GM19468 (cell line): Measurements from ENCODE around the gene AP3S1.

ENCODE experiments used
- ATAC-seq: cut with Tn5 transposase; IDR thresholded peaks from one replicate; pipeline ENCODE4 v1.9.1; 2021; ENCODE audit warnings: mild to moderate bottlenecking, moderate library complexity, moderate number of reproducible peaks; ENCODE audit not compliant: unreplicated experiment; ENCODE audit errors: extremely low read depth

AP3S1 gene

DNA sequence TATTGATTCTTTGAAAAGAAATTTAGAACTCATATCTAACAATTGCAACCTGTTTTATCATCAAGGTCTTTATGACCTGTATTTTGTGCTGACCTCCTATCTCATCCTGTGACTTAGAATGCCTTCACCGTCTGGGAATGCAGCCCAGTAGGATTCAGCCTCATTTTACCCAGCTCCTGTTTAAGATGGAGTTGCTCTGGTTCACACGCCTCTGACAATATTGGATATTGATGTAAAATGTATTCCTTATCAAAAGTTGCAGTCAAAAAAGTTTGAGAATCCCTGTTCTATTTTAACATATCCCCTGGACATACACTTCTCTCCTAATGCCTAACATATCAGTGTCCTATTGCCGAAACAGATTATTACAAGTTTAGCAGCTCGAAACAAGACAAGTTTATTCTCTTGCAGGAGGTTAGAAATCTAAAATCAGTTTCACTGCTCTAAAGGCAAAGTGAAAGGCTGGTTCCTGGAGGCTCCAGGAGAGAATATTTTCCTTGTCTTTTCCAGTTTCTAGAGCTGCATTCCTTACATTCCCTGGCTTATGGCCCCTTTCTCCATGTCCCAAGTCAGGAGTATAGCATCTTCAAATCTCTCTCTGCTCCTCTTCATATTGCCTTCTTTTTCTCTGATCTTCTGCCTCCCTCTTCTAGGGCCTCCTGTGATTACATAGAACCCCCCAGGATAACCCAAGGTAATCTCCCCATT, 89.0 kb downstream of the AP3S1 start:
- no peak for ATAC-seq

DNA sequence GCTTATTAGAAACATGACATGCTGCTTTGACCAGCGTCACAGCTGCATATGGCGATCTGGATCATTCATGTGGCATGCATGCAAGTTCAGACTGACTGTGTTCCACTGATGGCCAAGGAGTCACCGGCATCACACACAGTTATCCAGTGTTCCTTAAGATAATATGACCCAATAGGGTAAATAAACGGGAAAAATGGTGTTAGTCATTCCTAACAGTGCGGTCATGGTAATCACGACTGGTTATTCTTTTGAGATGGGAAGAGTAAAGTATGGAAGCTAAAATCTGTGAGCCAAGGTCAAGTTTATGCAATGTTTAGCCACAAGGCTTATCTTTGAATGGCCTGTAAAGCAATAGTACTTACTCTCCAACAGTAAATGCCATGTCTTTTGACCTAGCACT, 91.3 kb downstream of the AP3S1 start:
- no peak for ATAC-seq

DNA sequence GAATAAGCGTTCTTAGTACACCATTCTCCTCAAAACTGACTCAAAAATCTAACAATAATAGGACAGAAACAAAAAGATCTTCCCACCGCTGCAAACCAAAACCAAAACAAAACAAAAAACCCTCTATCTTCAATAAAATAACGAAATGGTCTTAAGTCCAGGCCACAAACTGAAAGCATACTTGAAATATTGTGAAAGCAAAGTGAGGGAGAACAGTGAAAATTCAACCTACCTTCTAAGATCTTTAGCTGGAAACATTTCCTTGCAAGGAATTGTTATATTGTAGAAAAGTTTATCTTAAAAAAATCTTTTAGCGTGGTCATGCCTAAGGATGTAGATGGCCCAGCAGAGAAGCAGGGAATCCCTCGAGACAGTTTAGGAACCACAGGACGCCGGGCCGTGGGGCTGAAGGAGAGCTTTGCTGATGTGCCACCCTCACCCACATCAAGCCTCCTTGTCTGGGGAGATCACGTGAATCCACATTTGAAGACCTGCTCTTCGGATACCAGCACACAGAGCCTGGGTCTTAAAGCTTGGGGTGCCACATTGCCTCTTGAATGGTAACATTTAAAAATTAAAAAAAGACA, 92.7 kb downstream of the AP3S1 start:
- ATAC-seq, result no peak

DNA sequence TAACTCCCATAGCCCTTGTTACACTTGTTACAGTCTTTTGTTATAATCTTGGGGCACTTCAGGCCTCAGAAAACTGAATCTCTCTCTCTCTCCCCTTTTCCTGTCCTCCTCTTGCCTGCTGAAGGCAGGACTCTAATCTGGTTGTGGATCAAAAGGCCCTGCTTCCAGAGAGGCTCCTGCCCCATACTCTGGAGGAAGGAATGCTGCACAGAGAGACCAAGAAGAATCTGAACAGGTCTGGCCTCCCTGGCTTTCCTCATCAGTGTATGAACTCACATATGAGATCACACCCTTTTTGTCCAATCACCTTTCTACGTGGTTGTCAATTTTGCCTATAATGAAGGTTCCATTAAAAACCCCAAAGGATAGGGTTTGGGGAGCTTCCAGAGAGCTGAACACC, 94.3 kb downstream of the AP3S1 start:
- no peak for ATAC-seq

DNA sequence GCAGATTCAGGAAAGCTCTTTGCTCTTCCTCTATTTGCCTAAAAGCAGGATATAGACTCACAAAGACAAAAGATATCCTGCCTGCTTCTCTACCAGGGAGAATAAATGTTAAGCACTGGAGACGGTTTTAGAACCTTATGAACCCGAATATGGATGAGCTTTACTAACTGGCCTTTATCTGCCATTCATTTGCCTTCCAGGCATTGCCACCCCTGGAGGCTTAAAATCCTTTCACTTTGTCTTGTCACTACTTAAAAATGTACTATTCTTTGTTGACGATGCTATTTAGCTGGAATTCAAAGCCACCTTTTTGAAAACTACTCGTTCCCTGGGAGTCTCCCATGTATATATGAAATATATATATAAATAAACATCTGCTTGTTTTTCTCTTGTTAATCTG, 97.3 kb downstream of the AP3S1 start:
- ATAC-seq, result no peak

DNA sequence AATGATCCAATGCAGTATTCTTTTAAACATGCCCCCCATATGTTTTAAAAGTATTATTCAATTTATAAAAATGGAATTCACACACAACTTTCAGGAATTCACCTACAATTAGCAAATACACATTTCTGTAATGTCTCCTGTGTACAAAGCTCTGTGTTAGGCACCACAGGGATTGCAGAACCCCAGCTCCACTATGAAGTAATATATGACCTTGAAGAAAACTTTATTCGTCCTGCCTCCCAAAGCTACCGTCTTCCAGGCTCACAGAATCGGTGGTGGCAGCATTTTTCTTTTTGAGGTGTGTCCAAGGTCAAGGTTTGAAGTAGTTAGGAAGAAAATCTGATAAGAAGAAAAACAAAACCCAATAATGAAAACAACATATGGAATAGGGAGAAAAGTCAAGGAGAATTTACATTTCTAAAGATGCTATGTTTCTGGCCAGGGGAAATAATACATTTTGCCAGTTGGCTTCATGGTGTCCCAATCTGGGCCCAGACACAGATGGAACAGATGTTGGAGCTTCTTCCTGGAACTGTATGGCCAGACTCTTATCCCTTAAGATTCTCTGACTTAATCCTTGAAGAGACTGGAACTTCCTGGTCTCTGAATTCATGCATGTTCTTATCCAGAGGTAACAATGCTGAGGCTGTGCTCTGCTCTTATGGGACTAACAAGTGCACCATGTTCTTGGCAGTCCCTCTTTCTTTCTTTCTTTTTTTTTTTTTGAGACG, 98.5 kb downstream of the AP3S1 start:
- ATAC-seq, result no peak

DNA sequence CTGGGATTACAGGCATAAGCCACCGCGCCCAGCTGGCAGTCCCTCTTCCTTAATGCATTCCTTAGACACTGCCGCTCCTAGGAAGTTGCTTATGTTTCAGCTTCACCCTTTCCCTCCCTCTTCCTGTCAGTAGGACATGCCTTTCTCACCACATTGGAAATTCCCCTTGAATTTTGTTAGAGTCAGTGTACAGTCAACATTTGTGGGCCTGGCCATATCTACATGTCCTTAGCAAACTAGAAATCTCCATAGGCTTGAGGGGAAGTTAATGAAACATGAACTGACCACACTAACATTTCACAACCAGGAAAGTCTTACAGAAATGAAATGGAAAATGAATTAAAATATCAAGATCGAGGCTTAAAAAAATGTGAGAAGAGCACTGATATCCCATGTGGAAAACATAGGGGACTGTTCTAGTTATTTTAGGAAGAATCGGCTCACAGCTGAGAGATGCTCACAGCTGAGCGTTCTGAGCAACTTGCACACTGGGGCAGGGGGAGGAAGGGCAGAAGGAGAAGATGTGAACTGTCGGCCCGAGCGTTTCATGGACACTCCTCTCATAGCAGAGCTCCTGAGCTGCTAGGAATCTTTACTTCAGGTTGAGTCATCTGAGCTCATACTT, 99.4 kb downstream of the AP3S1 start:
- no peak for ATAC-seq

DNA sequence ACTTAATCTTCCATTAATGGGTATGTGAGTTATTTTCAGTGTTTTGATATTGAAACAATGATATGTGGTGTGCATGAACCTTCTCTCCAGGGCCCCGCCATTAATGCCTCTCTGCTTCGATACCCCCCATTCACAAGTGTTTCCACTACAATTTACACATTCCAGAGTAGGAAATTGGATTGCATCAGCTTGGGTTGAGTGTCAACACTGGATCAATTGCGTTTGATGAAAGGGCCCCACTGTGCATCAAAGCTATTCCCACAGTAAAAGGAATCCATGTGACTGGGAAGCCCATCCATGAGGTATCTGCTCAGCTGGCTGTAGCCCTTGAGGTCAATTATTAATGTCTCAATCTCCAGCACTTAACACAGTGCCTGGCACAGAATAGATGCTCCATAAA, 102.8 kb downstream of the AP3S1 start:
- ATAC-seq, result no peak

DNA sequence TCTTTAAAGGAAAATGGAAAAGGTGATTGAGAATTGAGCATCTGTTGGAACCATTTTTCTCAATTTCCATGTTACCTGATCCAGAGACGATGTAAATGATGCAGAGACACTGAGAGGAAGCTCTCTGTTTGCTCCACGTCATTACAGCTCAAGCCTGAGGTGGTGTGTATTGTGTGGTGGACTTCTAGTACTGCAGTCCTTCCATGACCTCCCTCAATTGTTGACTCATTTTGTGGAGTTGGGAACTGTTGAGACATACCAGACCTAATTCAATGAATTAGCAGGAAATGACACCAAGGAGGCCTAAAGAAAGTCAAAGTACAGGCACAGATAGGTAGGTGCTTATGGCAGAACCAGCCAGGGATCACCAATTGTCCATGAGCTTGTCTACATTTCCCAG, 104.9 kb downstream of the AP3S1 start:
- no peak for ATAC-seq

DNA sequence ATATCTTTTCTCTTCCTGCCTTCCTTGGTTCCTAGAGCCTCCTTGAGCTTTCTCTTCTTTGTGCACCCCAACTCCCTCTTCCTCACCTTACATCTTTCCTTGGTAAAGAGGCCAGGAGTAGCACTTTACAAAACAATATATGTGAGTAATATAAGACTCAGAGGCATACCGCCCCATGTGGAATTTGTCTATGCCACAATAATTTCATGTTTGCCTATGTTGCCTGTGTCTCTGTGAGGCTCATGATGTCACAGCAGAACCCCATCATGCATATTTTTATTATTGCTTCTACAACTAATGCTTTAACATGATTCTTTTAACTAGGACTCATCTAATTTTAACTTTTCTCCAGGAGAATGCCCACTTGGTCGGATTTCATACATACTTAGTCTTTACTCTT, 105.5 kb downstream of the AP3S1 start:
- no peak for ATAC-seq

DNA sequence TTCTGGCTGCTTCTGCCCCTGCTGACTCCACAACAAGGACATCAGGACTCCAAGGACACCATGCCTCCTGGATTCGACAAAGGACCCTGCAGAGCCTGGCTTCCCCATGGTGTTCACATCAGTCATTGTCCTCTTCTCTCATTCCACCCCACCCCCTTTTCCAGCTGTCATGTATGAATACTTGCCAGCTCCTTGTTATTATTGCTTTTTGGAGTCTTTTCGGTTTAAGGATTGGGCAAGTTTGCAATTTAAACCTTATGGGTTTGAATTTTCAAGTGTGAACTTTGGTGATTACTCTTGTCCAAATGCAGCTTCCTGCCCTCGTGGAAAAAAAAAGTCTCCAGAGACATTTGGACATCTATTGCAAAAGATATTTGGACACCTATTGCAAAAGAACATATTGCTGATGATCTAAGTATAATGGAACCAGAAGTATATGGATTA, 106.4 kb downstream of the AP3S1 start:
- no peak for ATAC-seq

DNA sequence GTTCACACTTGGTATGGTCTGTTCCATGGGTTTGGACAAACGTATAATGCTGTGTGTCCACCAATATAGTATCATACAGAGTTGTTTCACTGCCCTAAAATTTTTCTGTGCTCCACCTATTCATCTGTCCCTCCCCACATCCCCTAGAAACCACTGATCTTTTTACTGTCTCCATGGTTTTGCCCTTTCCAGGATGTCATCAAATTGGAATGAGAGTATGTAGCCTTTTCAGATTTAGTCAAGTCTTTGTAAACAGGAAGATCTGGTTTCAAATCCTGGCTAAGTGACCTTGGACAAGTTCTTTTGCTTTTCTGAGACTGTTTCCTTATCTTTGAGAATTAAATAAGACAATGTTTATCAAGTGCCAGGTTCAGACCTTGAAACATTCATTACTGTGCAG, 107.4 kb downstream of the AP3S1 start:
- ATAC-seq, result no peak

DNA sequence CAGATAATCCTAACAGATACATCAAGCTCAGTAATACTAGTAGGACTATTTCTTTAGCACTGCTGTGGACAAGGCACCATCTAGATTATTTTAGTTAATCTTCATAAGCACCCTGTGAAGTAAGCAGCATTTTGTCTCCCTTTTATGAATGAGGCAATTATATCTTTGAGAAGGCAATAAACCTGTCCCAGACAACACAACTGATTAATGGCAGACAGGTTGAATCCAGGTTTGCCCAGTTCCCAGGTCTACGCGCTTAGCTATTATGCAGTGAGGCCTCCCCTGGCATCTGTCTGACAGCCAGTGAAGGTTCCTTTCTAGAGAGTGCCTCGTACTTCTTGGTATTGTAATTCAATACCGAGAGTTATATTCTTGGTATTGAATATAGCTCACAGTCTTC, 110.9 kb downstream of the AP3S1 start:
- no peak for ATAC-seq

DNA sequence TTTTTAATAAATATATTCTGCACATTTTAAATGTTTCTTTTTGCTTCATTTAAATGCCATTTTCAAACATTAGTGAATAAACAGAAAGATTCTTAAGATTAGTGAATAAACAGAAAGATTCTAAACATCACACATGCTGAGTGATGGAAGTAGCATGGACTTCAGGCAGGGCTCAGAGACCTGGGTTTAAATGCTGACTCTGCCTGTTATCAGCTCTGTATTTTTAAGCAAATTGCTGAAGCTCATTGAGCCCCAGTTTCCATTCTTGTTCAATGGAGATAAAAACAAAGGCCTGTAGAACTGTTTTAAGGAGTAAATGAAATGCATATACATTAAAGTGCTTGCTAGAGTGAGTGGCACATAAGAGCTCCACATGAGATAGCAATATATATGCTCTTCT, 112.4 kb downstream of the AP3S1 start:
- ATAC-seq, result no peak

DNA sequence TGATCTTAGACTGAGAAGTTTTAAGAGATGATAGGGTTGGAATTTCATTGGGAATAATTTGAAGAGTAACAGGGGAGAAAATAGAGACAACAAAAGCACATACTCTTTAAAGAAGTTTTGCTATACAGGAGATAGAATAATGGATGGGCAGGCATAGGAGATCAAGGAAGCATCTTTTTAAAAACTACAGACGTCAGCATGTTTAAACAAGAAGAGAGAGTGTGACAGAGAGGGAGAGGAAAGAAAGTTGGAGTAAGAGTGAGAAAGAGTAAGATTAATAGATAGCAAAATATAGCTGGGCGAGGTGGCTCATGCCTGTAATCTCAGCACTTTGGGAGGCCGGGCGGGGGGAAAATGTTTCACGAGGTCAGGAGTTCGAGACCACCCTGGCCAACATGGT, 115.2 kb downstream of the AP3S1 start:
- no peak for ATAC-seq

DNA sequence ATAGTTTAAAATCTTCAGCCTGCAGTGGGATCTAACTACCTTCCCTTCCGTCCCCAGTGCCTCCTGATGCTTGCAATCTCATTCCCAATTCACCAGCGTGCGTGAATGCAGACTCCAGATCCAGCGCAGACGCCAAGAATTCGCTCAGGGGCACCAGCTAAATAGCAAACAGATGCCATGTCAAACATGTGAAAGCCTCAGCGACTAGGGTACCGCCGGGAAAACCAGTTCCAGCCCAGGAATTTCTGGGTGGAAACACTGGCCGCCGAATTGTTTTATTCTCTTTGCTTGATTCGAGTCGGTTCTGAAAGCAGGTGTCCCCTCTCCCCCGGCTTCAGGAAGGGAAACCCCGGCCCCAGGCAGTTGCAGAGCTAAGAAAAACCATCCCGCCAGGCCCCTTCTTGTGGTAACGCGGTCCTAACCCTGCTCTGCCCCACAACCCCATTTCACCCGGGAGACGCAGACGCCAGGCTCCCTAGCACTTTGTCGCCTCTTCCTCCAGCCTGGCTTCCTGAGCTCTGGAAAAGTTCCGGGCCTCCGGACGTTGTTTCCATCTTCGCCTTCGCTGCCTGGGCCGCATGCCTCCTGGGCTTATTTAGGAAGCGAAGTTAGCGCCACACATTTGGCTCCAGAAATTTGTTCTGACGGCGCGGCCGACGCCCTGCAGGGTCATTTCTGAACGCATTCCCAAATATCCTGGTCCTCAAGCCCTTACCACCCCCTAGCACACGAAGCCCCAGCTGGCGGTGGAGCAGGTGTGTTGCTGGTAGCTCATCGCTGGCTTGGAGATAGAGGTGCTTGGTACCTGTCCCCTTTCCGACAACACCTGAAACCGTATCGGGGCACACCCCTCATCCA, 119.9 kb downstream of the AP3S1 start:
- no peak for ATAC-seq

DNA sequence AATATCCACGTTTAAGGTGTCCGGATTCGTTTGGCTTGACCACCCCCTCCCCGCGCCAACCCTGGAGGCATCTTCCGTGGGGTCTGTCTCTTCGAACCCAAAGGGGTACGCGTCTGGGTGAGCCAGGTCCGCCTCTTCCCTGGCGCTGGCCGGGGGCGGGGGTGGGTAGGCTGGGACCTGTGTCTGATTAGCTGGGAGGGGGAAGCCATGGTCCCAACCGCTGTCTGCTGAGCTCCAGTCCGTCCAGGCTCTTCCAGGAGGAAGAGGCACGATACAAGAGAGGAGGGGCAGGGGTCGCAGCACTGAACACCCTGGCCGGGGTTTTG, 120.5 kb downstream of the AP3S1 start, which contains the start of gene LVRN:
Gene LVRN, plus strand, starts transcription at position 237 of the 326 bp plus-strand sequence. CDS start 143 bp downstream, outside the sequence.
- ATAC-seq, result no peak

DNA sequence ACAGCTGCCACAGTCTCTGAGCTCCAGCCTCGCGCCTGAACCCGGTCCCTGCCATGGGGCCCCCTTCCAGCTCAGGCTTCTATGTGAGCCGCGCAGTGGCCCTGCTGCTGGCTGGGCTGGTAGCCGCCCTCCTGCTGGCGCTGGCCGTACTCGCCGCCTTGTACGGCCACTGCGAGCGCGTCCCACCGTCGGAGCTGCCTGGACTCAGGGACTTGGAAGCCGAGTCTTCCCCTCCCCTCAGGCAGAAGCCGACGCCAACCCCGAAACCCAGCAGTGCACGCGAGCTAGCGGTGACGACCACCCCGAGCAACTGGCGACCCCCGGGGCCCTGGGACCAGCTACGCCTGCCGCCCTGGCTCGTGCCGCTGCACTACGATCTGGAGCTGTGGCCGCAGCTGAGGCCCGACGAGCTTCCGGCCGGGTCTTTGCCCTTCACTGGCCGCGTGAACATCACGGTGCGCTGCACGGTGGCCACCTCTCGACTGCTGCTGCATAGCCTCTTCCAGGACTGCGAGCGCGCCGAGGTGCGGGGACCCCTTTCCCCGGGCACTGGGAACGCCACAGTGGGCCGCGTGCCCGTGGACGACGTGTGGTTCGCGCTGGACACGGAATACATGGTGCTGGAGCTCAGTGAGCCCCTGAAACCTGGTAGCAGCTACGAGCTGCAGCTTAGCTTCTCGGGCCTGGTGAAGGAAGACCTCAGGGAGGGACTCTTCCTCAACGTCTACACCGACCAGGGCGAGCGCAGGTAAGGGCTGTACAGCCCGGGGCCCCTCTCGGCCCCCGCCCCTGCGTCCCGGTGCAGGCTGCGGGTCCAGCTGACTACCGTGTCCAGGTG, 121.0 kb downstream of the AP3S1 start:
- ATAC-seq, result no peak

DNA sequence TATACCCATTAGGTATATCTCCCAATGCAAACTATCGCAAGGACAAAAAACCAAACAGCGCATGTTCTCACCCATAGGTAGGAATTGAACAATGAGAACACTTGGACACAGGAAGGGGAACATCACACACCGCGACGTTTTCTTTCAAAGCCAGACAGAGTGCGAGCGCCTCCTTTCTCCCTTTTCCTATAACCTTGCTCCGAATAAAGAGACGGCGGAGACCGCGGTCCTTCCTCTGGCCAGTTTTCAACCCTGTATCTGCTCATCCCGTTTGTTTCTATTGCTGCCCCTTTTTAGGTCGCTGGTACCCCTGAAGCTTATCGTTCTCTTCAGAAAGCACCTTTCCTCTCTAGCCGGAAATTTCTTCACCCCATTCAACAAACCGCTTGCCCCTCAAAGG, 121.8 kb downstream of the AP3S1 start:
- ATAC-seq, result no peak
